Measurements from ENCODE around the gene ZFP62.

- TF ChIP-seq GATA2 (IDR thresholded peaks at IDR 0.05; ENCODE audit: low read depth, low read length) (no peak), GATA3 (IDR thresholded peaks at IDR 0.05; ENCODE audit: low read depth, low read length) (no peak)
Measured at GRCh38 chr5:180831139-180832093, 29.7 kb downstream of the ZFP62 start.
